Cardiac muscle cell (in vitro differentiated cells and primary cell): ENCODE measurements around the gene AGBL3. TPM values are rescaled to one million over a fixed set of nuclear protein-coding genes. Genes with fewer than 3 reads are reported as not detected.
A peak's percentile ranks its signal among the peaks of the same experiment; 100 is the strongest.

Experiments
- DNase-seq, 2 donors: peaks; one replicate each; pipeline versions ENCODE4 v3.0.0 to v3.0.0-alpha.2; 2010 to 2017; ENCODE audit warnings: low read depth in 1 of 2, low spot score in 1 of 2
- H3K27ac ChIP-seq: fragments of 200-600 bp; sonication (generic); 2 replicates; pipeline ENCODE4 v1.5.1; 2016
- H3K27me3 ChIP-seq: fragments of 200-600 bp; sonication (generic); 2 replicates; pipeline ENCODE4 v1.6.0; 2016; ENCODE audit warnings: control low read depth
- H3K36me3 ChIP-seq: fragments of 200-600 bp; sonication (generic); 2 replicates; pipeline ENCODE4 v1.5.1; 2016; ENCODE audit warnings: control low read depth
- H3K4me1 ChIP-seq: fragments of 200-600 bp; sonication (generic); 2 replicates; pipeline ENCODE4 v1.8.1; 2017; ENCODE audit warnings: low read depth, mild to moderate bottlenecking, mixed run types
- H3K4me3 ChIP-seq: fragments of 200-600 bp; sonication (generic); 2 replicates; pipeline ENCODE4 v1.5.1; 2016; ENCODE audit warnings: mild to moderate bottlenecking
- H3K9me3 ChIP-seq: fragments of 200-600 bp; sonication (generic); 2 replicates; pipeline ENCODE4 v1.5.1; 2017; ENCODE audit warnings: low read depth, mild to moderate bottlenecking, control low read depth
- CTCF ChIP-seq: IDR thresholded peaks from 2 replicates; pipeline ENCODE4 v1.5.1; 2012; ENCODE audit warnings: low read depth, mild to moderate bottlenecking, low read length
- polyA plus RNA-seq: library from polyadenylated mRNA; unstranded; fragments of >200 nt; fragmentation: Nextera tagmentation; extraction: Ambion mirVana; gene quantifications from 2 replicates; pipeline ENCODE4 v1.2.1, GENCODE V29; 2016
- total RNA-seq: library from RNA; depleted of rRNA; stranded (reverse); fragments of >200 nt; gene quantifications from 2 replicates; pipeline ENCODE4 v1.2.3, GENCODE V29; 2016

Gene AGBL3
- total RNA-seq = 1.4 and 1.7 TPM in 2 replicates
- polyA plus RNA-seq = 3.8 and 6.6 TPM in 2 replicates

DNA sequence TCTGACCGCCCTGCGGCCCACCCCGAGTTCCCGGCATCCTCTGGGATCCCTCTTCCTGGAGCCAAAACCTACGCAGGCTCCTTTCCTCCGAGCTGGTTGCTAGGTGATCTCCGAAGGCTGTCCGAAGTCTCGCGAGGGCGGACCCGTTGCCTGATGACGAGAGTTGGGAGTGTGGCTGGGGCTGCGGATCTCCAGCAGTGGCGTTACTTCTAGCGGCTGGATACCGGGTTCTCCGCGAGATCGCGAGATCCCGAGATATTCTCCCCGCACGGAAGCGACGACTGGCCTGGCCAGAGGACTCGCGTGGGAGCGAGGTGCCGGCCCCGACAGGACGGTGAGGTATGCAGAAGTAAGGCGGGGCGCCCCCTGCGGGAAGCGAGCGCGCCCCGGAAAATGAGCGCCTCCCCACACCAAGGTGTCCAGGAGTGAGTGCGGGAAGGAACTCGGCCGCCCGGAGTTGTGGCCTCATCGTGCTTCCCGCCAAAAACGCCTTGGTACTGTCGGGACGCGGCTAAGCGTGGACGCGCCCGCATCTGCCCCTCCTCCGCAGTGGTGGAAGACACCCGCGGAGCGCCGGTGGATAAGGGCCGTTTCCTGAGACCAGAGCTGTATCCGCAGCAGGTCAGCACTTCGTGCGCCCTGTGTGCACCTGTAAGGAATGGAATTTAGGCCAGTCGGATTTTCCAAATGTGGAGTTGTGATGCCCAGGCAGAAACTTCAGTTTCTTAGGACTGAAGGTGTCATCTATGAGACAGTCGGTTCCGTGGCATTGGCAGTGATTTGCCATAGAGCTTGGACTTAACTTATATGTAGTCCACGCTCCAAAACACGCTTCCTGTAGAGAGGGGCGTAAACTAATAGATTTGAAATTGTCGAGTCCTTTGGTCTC, at the start of gene AGBL3:
Gene AGBL3 (plus strand): TSS at position 146 of the 889 bp plus-strand sequence. CDS start 1,426 bp downstream, outside the sequence.
- Histone ChIP-seq H3K27me3 (no peaks in the 10 kb centered on the region), H3K9me3 (no peaks in the 10 kb centered on the region), H3K4me3 (peak within 1 kb of the TSS; percentile 73), H3K4me1 (no peaks in the 10 kb centered on the region), H3K36me3 (no peaks in the 10 kb centered on the region), H3K27ac (peak within 1 kb of the TSS; percentile 71)
- peak; percentile 63 for TF ChIP-seq CTCF
- peak; percentile 98 for DNase-seq

DNA sequence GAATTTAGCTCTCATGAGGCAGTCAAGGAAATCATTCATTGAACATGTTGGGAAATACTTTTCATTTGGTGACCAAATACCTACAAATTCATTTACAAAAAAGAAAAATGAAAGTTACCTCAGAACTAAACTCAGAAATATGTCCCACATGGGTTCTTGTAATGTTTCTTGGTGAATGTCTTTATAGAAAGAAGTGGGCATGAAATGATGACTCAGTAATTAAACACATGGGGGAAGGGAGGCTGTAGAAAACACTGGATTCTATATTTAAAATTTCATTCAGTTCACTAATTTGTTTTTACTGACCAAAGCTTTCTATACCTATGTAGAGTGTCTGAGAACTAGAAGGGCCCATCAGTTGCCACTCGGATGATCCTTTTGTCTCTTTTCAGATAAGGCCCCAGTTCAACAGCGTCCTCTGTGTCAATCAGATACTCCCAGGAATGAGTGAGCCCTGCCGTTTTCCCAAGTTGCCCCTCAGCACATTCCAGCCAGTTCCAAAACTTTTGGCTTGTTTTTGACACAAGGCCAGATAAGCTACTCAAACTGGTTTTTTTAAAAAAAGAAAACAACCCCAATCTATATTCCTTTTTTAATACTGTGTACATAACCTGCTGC, 49.3 kb upstream of the AGBL3 start:
- H3K4me3 ChIP-seq = no peak overlapping the region
- H3K4me1 ChIP-seq = peaks cover 14% of the 10 kb centered on the region
- peak overlapping the region; percentile 57 for H3K27ac ChIP-seq
- DNase-seq = no peak
- H3K27me3 ChIP-seq = no peaks in the 10 kb centered on the region
- no peak for TF ChIP-seq CTCF
- no peaks in the 10 kb centered on the region for H3K36me3 ChIP-seq
- H3K9me3 ChIP-seq = no peaks in the 10 kb centered on the region

DNA sequence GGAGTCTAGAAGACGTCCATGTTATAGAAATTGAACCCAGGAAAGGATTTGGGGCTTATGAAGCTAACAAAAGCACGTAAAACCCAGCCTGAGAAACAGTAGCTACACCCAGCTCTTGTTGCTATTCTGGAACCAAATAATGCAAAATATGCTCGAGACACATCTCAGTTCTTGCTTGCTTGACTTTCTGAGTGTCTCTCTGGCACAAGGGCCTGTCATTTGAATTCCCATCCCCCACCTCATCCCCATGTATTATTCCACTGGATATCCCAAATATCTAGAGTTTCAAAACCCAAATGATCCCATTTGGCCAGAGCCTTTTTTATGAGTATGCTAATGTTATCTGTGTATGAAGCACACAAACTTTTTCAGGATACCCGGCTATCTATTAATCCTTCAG, 48.2 kb upstream of the AGBL3 start:
- no peaks in the 10 kb centered on the region for H3K36me3 ChIP-seq
- peaks cover 19% of the 10 kb centered on the region for H3K4me1 ChIP-seq
- H3K27me3 ChIP-seq = no peaks in the 10 kb centered on the region
- no peak for DNase-seq
- no peaks in the 10 kb centered on the region for H3K9me3 ChIP-seq
- TF ChIP-seq CTCF = no peak
- no peak overlapping the region for H3K27ac ChIP-seq
- no peak overlapping the region for H3K4me3 ChIP-seq

DNA sequence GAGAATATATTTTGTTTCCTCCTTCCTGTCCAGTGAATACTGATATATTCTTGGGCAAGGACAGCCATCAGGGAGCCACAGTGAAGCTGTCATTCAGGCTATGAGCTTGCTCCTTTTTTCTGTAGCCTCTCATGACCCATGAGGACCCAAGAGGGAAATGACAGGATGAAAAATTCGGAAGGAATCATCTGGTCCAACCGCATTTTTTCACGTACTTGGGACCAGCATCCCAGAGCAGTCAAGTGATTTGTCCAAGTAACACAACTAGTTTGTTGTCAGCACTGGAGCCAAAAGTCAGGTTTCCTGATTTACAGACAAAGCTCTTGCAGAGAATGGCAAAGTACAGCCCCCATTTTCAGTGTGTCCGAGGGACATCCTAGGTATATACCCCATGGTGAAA, 47.2 kb upstream of the AGBL3 start:
- Histone ChIP-seq H3K36me3 (no peaks in the 10 kb centered on the region), H3K4me1 (peaks cover 20% of the 10 kb centered on the region), H3K9me3 (no peaks in the 10 kb centered on the region), H3K4me3 (no peak overlapping the region), H3K27me3 (no peaks in the 10 kb centered on the region), H3K27ac (no peak overlapping the region)
- no peak for TF ChIP-seq CTCF
- DNase-seq = no peak

GRCh38 chr7:134940729-134941128, 45.6 kb upstream of the AGBL3 start:
- TF ChIP-seq CTCF = no peak
- Histone ChIP-seq H3K9me3 (no peaks in the 10 kb centered on the region), H3K27me3 (no peaks in the 10 kb centered on the region), H3K4me3 (no peak overlapping the region), H3K4me1 (peaks cover 20% of the 10 kb centered on the region), H3K27ac (no peak overlapping the region), H3K36me3 (peaks cover 9% of the 10 kb centered on the region)
- DNase-seq = no peak
